Measurements from ENCODE around the gene ST3GAL4. TPM values are rescaled to one million over a fixed set of nuclear protein-coding genes. Genes with fewer than 3 reads are reported as not detected.
A peak's percentile ranks its signal among the peaks of the same experiment; 100 is the strongest.

ST3GAL4 gene
- total RNA-seq, 2 donors from 2014 or later, result 123 to 304 TPM

- no peaks in the 10 kb centered on the region for H3K27me3 ChIP-seq
- H3K36me3 ChIP-seq, result no peaks in the 10 kb centered on the region
- H3K27ac ChIP-seq, result peak overlapping the region; percentile 91
- intact Hi-C loops (cut with DNase I), result loop anchor here (10.0 kb wide), 1 partner anchor 117 kb away; no protein-coding TSS in a partner anchor
- TF ChIP-seq CTCF (IDR thresholded peaks at IDR 0.05), result no peak
- peak overlapping the region in 1 of 2 donors; percentile 38 for H3K9ac ChIP-seq (ENCODE audit: low read depth in 2 of 2, low read length in 2 of 2)
- H3K4me1 ChIP-seq, result peaks cover 14% of the 10 kb centered on the region
- H3K9me3 ChIP-seq, result no peaks in the 10 kb centered on the region
- no peak for DNase-seq
- H3K4me3 ChIP-seq, result no peak overlapping the region
These were observed 76.6 kb downstream of the ST3GAL4 start for GRCh38 chr11:126432065-126432461.

- intact Hi-C loops (cut with DNase I), result loop anchor here (10.0 kb wide), 1 partner anchor 118 kb away; no protein-coding TSS in a partner anchor
- Histone ChIP-seq H3K27me3 (no peaks in the 10 kb centered on the region), H3K27ac (peak overlapping the region; percentile 91), H3K4me1 (peaks cover 14% of the 10 kb centered on the region), H3K4me3 (no peak overlapping the region), H3K9me3 (no peaks in the 10 kb centered on the region), H3K9ac (ENCODE audit: low read depth in 2 of 2, low read length in 2 of 2) (no peak overlapping the region), H3K36me3 (no peaks in the 10 kb centered on the region)
- TF ChIP-seq CTCF (IDR thresholded peaks at IDR 0.05), result no peak
- no peak for DNase-seq
These were observed 77.0 kb downstream of the ST3GAL4 start for GRCh38 chr11:126432525-126432924.

GRCh38 chr11:126433244-126433846, 77.9 kb downstream of the ST3GAL4 start:
- Histone ChIP-seq H3K4me3 (no peak overlapping the region), H3K27me3 (no peaks in the 10 kb centered on the region), H3K27ac (no peak overlapping the region), H3K9me3 (no peaks in the 10 kb centered on the region), H3K4me1 (peaks cover 14% of the 10 kb centered on the region), H3K36me3 (no peaks in the 10 kb centered on the region), H3K9ac (ENCODE audit: low read depth in 2 of 2, low read length in 2 of 2) (no peak overlapping the region)
- no peak for DNase-seq
- no peak for TF ChIP-seq CTCF (IDR thresholded peaks at IDR 0.05)
- intact Hi-C loops (cut with DNase I), result loop anchor here (10.0 kb wide), 1 partner anchor 119 kb away; no protein-coding TSS in a partner anchor

- Histone ChIP-seq H3K4me1 (peaks cover 14% of the 10 kb centered on the region), H3K27me3 (no peaks in the 10 kb centered on the region), H3K9me3 (no peaks in the 10 kb centered on the region), H3K9ac (ENCODE audit: low read depth in 2 of 2, low read length in 2 of 2) (no peak overlapping the region), H3K4me3 (no peak overlapping the region), H3K36me3 (no peaks in the 10 kb centered on the region), H3K27ac (no peak overlapping the region)
- DNase-seq, result no peak
- TF ChIP-seq CTCF (IDR thresholded peaks at IDR 0.05), result no peak
- intact Hi-C loops (cut with DNase I), result loop anchor here (10.0 kb wide), 1 partner anchor 119 kb away; no protein-coding TSS in a partner anchor
These were observed 78.8 kb downstream of the ST3GAL4 start for GRCh38 chr11:126433989-126434949.

GRCh38 chr11:126434950-126435335, 79.5 kb downstream of the ST3GAL4 start:
- H3K4me3 ChIP-seq, result no peak overlapping the region
- no peak for DNase-seq
- H3K9ac ChIP-seq (ENCODE audit: low read depth in 2 of 2, low read length in 2 of 2), result no peak overlapping the region
- intact Hi-C loops (cut with DNase I), result loop anchor here (10.0 kb wide), 1 partner anchor 120 kb away; no protein-coding TSS in a partner anchor
- H3K27ac ChIP-seq, result no peak overlapping the region
- H3K36me3 ChIP-seq, result no peaks in the 10 kb centered on the region
- no peaks in the 10 kb centered on the region for H3K9me3 ChIP-seq
- H3K27me3 ChIP-seq, result no peaks in the 10 kb centered on the region
- peaks cover 14% of the 10 kb centered on the region for H3K4me1 ChIP-seq
- TF ChIP-seq CTCF (IDR thresholded peaks at IDR 0.05), result no peak

Data from colonic mucosa (tissue), 4 donors.